GM12878 (cell line): ENCODE data around the gene ZDHHC1. TPM values are rescaled to one million over a fixed set of nuclear protein-coding genes. Genes with fewer than 3 reads are reported as not detected.

Experiments used
- ATAC-seq: fragments of 200-7000 bp; cut with Tn5 transposase; 3 replicates; pipeline ENCODE4 v1.9.1; 2020; ENCODE audit warnings: mild to moderate bottlenecking, moderate library complexity
- BruUV-seq: library from RNA; stranded (reverse); fragments of 400-500 nt; replicated peaks from 2 replicates; lab custom pipeline; 2021; lab: Mats Ljungman, UMichigan
- CTCF ChIA-PET: fragments of 300-600 bp; sonication (Branson Sonifier 250); formaldehyde crosslinking; extraction: SDS; loops from one replicate; lab custom pipeline; 2021; ENCODE audit warnings: inconsistent platforms; lab: Yijun Ruan, JAX
- POLR2A ChIA-PET: fragments of 350-600 bp; formaldehyde crosslinking; extraction: SDS; loops from one replicate; lab custom pipeline; 2021; ENCODE audit warnings: inconsistent platforms; lab: Charles Lee
- RAD21 ChIA-PET: fragments of 300-600 bp; sonication (Branson Sonifier 250); formaldehyde crosslinking; loops from one replicate; lab custom pipeline; 2023; ENCODE audit warnings: antibody characterized with exemption; ENCODE audit not compliant: unreplicated experiment; lab: Charles Lee
- SMC1A ChIA-PET: fragments of 300-600 bp; sonication (Branson Sonifier 250); formaldehyde crosslinking; loops from one replicate; lab custom pipeline; 2023; ENCODE audit not compliant: unreplicated experiment, uncharacterized antibody; lab: Charles Lee
- DNase-seq: peaks from one replicate; pipeline ENCODE4 v3.0.0-alpha.2; 2011; ENCODE audit warnings: low read depth, low spot score
- FAIRE-seq: peaks from 3 replicates; lab custom pipeline; 2011; peaks lifted over from hg19 to GRCh38; lab: Jason Lieb, UNC
- H2AFZ ChIP-seq: 2 replicates; pipeline ENCODE4 v1.6.0; 2011; ENCODE audit warnings: low read depth, low read length, control low read depth; ENCODE audit not compliant: control insufficient read depth
- H3K27ac ChIP-seq: 2 replicates; pipeline ENCODE4 v1.5.1; 2011; ENCODE audit warnings: control low read depth; ENCODE audit not compliant: control insufficient read depth, insufficient read depth
- H3K27me3 ChIP-seq, 2 experiments: replicated peaks in 1 of 2; 2 replicates each; pipeline versions ENCODE4 v1.6.0 to v1.6.1; 2011; ENCODE audit warnings: low read length in 1 of 2; ENCODE audit not compliant: control insufficient read depth in 2 of 2, insufficient read depth in 2 of 2
- H3K36me3 ChIP-seq, 2 experiments: 2 replicates each; pipeline ENCODE4 v1.5.1; 2011; ENCODE audit warnings: low read length in 1 of 2; ENCODE audit not compliant: control insufficient read depth in 2 of 2, insufficient read depth in 2 of 2
- H3K4me1 ChIP-seq: 2 replicates; pipeline ENCODE4 v1.6.1; 2011; ENCODE audit warnings: mild to moderate bottlenecking, low read length, moderate library complexity, mixed read lengths; ENCODE audit not compliant: control insufficient read depth, insufficient read depth
- H3K4me2 ChIP-seq: 2 replicates; pipeline ENCODE4 v1.6.0; 2011; ENCODE audit warnings: control low read depth; ENCODE audit not compliant: control insufficient read depth, insufficient read depth
- H3K4me3 ChIP-seq: fragments of 200-600 bp; sonication (generic); 2 replicates; pipeline ENCODE4 v1.5.1; 2016
- H3K79me2 ChIP-seq: 2 replicates; pipeline ENCODE4 v1.6.0; 2011; ENCODE audit warnings: low read length; ENCODE audit not compliant: control insufficient read depth, insufficient read depth
- H3K9ac ChIP-seq: 2 replicates; pipeline ENCODE4 v1.8.0; 2011; ENCODE audit warnings: low read length, control low read depth, mixed read lengths; ENCODE audit not compliant: control insufficient read depth, insufficient read depth
- H3K9me3 ChIP-seq: replicated peaks from 3 replicates; pipeline ENCODE4 v1.5.1; 2011; ENCODE audit warnings: mild to moderate bottlenecking, low read length; ENCODE audit not compliant: control insufficient read depth, insufficient read depth
- H4K20me1 ChIP-seq: 2 replicates; pipeline ENCODE4 v1.6.0; 2011; ENCODE audit not compliant: control insufficient read depth, insufficient read depth
- EED ChIP-seq: sonication (generic); IDR thresholded peaks from 2 replicates; pipeline ENCODE4 v1.6.1; 2016; ENCODE audit warnings: antibody characterized with exemption, low read depth
- NKRF ChIP-seq: fragments of 450-650 bp; conservative IDR thresholded peaks from 2 replicates; pipeline ENCODE4 v1.6.1; 2017; ENCODE audit warnings: mild to moderate bottlenecking, moderate library complexity
- NR2C2 ChIP-seq: IDR thresholded peaks from 2 replicates; pipeline ENCODE4 v1.6.1; 2011; ENCODE audit warnings: borderline replicate concordance, low read depth; ENCODE audit not compliant: control insufficient read depth, insufficient read length
- PAX5 ChIP-seq: IDR thresholded peaks from 2 replicates; pipeline ENCODE4 v1.6.1; 2011; ENCODE audit warnings: low read depth, low read length, borderline replicate concordance
- RBBP5 ChIP-seq: fragments of 200-600 bp; sonication (generic); conservative IDR thresholded peaks from 2 replicates; pipeline ENCODE4 v1.6.1; 2016
- SMAD5 ChIP-seq: IDR thresholded peaks from 2 replicates; pipeline ENCODE4 v1.6.1; 2016; ENCODE audit warnings: antibody characterized with exemption, low read depth
- SPI1 ChIP-seq: IDR thresholded peaks from 2 replicates; pipeline ENCODE4 v1.6.1; 2011; ENCODE audit warnings: low read depth, mild to moderate bottlenecking, low read length, moderate library complexity, borderline replicate concordance; ENCODE audit not compliant: insufficient read depth
- SRF ChIP-seq, 2 experiments: IDR thresholded peaks; 2 replicates each; pipeline ENCODE4 v1.6.1; 2011; ENCODE audit warnings: low read depth in 2 of 2, low read length in 2 of 2, mild to moderate bottlenecking in 1 of 2, moderate library complexity in 1 of 2
- TAF1 ChIP-seq: IDR thresholded peaks from 2 replicates; pipeline ENCODE4 v1.6.1; 2011; ENCODE audit warnings: mild to moderate bottlenecking, low read depth, low read length, borderline replicate concordance
- USF1 ChIP-seq: IDR thresholded peaks from 2 replicates; pipeline ENCODE4 v1.6.1; 2011; ENCODE audit warnings: borderline replicate concordance, low read depth, mild to moderate bottlenecking, moderate library complexity, mixed read lengths, low read length; ENCODE audit not compliant: insufficient read depth; ENCODE audit errors: extremely low read length
- WRNIP1 ChIP-seq: IDR thresholded peaks from 2 replicates; pipeline ENCODE4 v1.6.1; 2011; ENCODE audit warnings: low read depth, low read length, improper control_type of control experiment, borderline replicate concordance
- ZNF217 ChIP-seq: fragments of 450-650 bp; IDR thresholded peaks from 2 replicates; pipeline ENCODE4 v1.6.1; 2017; ENCODE audit warnings: antibody characterized with exemption, mild to moderate bottlenecking
- ZNF24 ChIP-seq: fragments of 450-650 bp; IDR thresholded peaks from 2 replicates; pipeline ENCODE4 v1.6.1; 2017; ENCODE audit warnings: antibody characterized with exemption, mild to moderate bottlenecking
- WGBS: methylation state at CpG from one replicate; pipeline ENCODE4 v1.1.6; 2016; ENCODE audit warnings: low lambda C conversion rate; ENCODE audit not compliant: insufficient replicate concordance, insufficient coverage; ENCODE audit errors: missing lambda C conversion rate; 5-methylcytosine and 5-hydroxymethylcytosine counted together
- in situ Hi-C: fragments of 300-500 bp; cut with MboI; formaldehyde crosslinking; loops from 9 replicates; pipeline ENCODE4 v1.14.3; 2018; ENCODE audit warnings: mixed read lengths
- intact Hi-C: fragments of 100-400 bp; cut with micrococcal nuclease; formaldehyde crosslinking; loops from one replicate; pipeline ENCODE4 v1.14.2; 2022; ENCODE audit not compliant: unreplicated experiment
- polyA plus RNA-seq, 11 experiments: library from polyadenylated mRNA; depleted of rRNA in 4 of 11; unstranded in 6 of 11; stranded (reverse) in 5 of 11; fragments of >200 nt; fragmentation: Nextera tagmentation in 4 of 11; fragmentation: Illumina TruSeq in 1 of 11; extraction: Ambion mirVana in 4 of 11; extraction: Trizol in 1 of 11; gene quantifications; 1 replicate in 1 of 11; 2 replicates in 10 of 11; pipeline versions ENCODE4 v1.2.1 to v1.2.3, GENCODE V29; 2011 to 2016; ENCODE audit warnings: inconsistent platforms in 2 of 11, missing spikeins in 2 of 11, low read depth in 1 of 11
- total RNA-seq, 4 experiments: library from RNA; depleted of rRNA in 3 of 4; stranded (reverse); fragments of >200 nt in 3 of 4; fragmentation: Illumina TruSeq in 1 of 4; extraction: Trizol in 1 of 4; gene quantifications; 2 replicates each; pipeline versions ENCODE4 v1.2.1 to v1.2.3, GENCODE V29; 2013 to 2021
- TF ChIP-seq, protein P1 (sequence below): IDR thresholded peaks from 2 replicates; pipeline ENCODE4 v1.6.1; 2011; ENCODE audit warnings: borderline replicate concordance, low read depth, mild to moderate bottlenecking, moderate library complexity, low read length; ENCODE audit not compliant: insufficient read depth, poor library complexity, severe bottlenecking
- TF ChIP-seq, protein P2 (sequence below): IDR thresholded peaks from 2 replicates; pipeline ENCODE4 v1.6.1; 2012; ENCODE audit warnings: low read depth, low read length, improper control_type of control experiment

ZDHHC1 gene
- total and polyA plus RNA-seq, 10 of the 15 experiments (the other 5 are each of a cell fraction or from before 2014, with no cell fraction given), result 0.07 to 1.2 (median 0.66) TPM; not detected in 2

DNA sequence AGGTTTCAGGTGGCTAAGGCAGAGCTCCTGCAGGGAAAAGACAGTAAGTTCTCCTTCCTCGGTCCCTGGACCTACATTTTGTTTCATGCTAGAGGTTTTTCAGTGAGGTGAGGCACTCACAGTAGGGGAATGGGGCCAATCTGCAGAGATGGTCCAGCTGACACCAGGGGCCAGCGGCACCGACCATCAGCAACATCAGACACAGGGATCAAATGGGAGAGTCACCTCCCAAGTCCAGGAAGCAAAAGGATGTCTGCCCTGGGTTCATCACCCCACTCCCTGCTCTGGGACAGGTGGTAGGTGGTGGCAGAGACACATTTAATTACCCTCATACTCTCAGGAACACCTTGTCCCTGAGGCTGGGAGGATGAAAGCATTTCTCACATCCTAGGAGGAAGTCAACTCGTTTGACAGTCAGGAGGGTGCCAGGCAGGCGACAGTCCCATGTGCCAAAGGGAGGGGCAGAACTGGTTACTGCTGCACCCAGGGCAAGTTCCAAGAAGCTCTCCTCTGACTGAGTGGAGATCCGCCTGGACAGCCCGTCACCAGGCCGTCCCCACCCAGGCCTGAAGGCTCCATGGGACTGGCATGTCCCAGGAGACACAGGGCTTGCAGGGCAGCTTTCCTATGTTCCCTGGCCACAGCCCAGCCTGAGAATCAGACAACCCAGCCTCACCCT, 45.5 kb upstream of the ZDHHC1 start:
- ChIA-PET RAD21 (interaction anchor here (2.2 kb wide), 1 partner anchor 34 kb away, joined by 7 read pairs; no protein-coding TSS in a partner anchor), SMC1A (no interaction called here), CTCF (interaction anchor here (1.0 to 8.0 kb wide), 5 partner anchors 14 to 202 kb away, joined by 3 to 81 read pairs (median 4); no protein-coding TSS in a partner anchor), POLR2A (no interaction called here)
- no peaks in the 10 kb centered on the region for H3K27me3 ChIP-seq
- intact Hi-C loops, result no loop called here
- no peak overlapping the region for H2AFZ ChIP-seq
- peaks cover 12% of the 10 kb centered on the region for H3K79me2 ChIP-seq
- FAIRE-seq, result no peak
- no peak overlapping the region for H3K9ac ChIP-seq
- H3K36me3 ChIP-seq, result peaks cover 4 to 7% of the 10 kb centered on the region in 2 experiments; a peak in 3 of 4 replicates
- no peak for ATAC-seq
- no peaks in the 10 kb centered on the region for H3K9me3 ChIP-seq
- BruUV-seq, result no TSS peak
- H4K20me1 ChIP-seq, result peaks cover 21% of the 10 kb centered on the region
- no peak overlapping the region for H3K4me3 ChIP-seq
- WGBS, result 86% methylated on average over 8 of the region's 8 CpGs
- no peak overlapping the region for H3K4me2 ChIP-seq
- in situ Hi-C loops, result no loop called here
- no peak overlapping the region for H3K27ac ChIP-seq
- H3K4me1 ChIP-seq, result peaks cover 4% of the 10 kb centered on the region
- no peak for DNase-seq
- TF ChIP-seq, protein P1, sequence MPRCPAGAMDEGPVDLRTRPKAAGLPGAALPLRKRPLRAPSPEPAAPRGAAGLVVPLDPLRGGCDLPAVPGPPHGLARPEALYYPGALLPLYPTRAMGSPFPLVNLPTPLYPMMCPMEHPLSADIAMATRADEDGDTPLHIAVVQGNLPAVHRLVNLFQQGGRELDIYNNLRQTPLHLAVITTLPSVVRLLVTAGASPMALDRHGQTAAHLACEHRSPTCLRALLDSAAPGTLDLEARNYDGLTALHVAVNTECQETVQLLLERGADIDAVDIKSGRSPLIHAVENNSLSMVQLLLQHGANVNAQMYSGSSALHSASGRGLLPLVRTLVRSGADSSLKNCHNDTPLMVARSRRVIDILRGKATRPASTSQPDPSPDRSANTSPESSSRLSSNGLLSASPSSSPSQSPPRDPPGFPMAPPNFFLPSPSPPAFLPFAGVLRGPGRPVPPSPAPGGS, result no peak
- TF ChIP-seq SRF (IDR thresholded peaks at IDR 0.05; ENCODE audit: low read depth in 2 of 2, low read length in 2 of 2) (no peak), ZNF217 (no peak), SPI1 (no peak), SMAD5 (no peak), PAX5 (no peak), NR2C2 (no peak), WRNIP1 (no peak), RBBP5 (no peak), TAF1 (no peak), ZNF24 (no peak), NKRF (no peak), USF1 (no peak), EED (no peak)
- TF ChIP-seq, protein P2, sequence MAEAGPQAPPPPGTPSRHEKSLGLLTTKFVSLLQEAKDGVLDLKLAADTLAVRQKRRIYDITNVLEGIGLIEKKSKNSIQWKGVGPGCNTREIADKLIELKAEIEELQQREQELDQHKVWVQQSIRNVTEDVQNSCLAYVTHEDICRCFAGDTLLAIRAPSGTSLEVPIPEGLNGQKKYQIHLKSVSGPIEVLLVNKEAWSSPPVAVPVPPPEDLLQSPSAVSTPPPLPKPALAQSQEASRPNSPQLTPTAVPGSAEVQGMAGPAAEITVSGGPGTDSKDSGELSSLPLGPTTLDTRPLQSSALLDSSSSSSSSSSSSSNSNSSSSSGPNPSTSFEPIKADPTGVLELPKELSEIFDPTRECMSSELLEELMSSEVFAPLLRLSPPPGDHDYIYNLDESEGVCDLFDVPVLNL, result no peak
